HG03457 (cell line): ENCODE data around the gene PLXNA2.

ENCODE experiments used
- ATAC-seq: cut with Tn5 transposase; IDR thresholded peaks from one replicate; pipeline ENCODE4 v1.9.1; 2021; ENCODE audit warnings: moderate number of reproducible peaks; ENCODE audit not compliant: unreplicated experiment

The PLXNA2 gene

GRCh38 chr1:208052926-208053407 is 191.2 kb downstream of the PLXNA2 start:
- no peak for ATAC-seq

DNA sequence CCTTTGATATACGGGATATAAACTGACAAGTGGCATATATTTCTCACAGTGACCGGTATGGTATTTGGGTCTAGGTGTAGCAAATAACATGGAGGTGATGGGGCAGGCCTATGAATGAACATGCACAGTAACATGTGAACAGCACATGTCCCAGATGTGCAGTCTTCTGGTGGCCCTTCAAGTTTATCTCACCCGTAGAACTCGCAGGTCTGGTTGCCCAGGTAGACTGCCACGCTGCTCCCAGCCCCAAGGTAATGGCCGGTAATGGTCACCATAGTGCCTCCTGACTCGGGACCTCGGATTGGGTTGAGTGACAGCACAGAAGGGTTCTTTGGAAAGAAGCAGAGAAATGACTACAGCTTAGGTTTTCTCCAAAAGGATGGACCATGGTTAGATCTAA is 192.0 kb downstream of the PLXNA2 start:
- no peak for ATAC-seq

DNA sequence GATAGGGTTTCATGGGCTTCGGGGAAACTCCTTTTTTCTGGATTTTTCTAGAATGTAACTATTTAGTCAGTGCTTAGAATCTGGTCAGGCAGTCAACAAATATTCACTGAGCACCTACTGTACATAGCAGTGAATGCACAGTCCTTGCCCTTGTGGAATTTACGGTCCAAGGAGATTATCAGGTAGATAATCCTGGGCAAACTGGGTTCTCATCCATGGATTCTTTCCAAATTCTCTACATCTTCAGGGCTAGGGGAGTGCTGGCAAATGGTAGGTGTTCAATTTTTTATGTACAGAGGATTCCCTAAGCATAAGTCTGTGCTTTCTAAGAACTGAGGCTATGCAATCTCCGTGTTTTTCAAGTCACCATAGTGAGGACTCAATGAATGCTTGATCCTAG is 192.5 kb downstream of the PLXNA2 start:
- ATAC-seq: no peak

- ATAC-seq: no peak
Measured at GRCh38 chr1:208048904-208049303, 195.3 kb downstream of the PLXNA2 start.

GRCh38 chr1:208047975-208048374 is 196.2 kb downstream of the PLXNA2 start:
- no peak for ATAC-seq

- ATAC-seq: no peak
Measured at GRCh38 chr1:208047476-208047934, 196.7 kb downstream of the PLXNA2 start.

DNA sequence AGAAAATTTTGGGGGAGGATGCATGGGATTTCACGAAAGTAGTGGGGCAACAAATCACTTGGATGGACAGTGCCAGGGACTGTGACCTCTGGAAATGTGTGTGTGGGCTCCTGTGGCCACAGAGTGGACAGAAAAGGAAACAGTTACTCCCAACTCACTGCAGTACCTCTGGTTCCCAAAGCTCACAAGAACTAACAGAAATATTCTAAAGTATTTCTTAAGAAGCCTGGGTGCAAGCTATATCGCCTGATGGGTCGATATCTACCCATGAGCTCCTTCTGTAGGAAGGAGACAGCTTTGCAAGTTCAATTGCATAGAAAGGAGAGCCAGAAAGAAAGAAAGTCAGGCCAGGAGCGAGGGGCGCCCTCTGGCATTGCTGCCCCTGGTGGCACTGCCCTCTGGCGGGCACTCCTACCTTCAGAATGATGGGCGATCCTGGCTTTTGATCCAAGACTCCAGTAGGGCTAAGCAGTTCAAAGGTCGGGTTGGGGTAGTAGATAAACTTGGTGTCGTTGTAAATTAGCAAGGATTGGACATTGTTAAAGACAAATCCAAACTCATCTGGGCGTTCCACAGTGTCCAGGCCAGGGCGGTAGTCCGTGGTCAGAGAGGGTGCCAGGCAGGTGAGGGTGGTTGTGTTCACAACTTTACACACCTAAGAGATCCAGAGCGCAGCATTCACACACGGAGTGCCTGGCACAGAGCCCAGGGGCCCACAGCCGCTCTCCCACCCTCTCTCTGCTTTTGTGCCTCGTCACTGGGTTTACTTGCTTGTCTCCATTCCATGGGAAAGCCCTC is 198.5 kb downstream of the PLXNA2 start:
- ATAC-seq: no peak

GRCh38 chr1:208044589-208045462 is 199.4 kb downstream of the PLXNA2 start:
- no peak for ATAC-seq

DNA sequence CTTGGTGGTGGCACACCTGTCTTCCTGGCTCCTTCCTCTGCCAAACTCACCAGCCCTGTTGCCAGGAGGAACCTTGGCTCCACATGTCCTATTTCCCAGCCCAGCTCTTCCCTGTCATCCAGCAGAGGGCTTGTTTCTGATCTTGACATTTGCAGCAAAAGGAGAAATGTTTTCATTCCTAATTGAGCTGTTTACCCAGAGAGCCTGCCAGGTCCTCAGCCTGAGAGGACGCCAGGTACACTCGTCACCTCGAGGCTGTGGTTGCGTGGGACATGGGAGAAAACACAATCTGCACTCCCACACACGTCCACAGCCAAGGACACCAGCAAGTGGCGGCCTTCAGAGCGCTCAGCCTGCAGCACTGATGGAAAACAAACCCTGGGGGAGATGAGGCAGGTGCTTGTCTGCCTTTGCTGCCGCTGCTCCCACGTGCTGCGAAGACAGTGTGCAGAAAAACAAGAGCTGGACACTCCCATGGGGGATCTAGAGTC is 200.4 kb downstream of the PLXNA2 start:
- ATAC-seq: no peak

- ATAC-seq: no peak
Measured at GRCh38 chr1:208042868-208043267, 201.3 kb downstream of the PLXNA2 start.

DNA sequence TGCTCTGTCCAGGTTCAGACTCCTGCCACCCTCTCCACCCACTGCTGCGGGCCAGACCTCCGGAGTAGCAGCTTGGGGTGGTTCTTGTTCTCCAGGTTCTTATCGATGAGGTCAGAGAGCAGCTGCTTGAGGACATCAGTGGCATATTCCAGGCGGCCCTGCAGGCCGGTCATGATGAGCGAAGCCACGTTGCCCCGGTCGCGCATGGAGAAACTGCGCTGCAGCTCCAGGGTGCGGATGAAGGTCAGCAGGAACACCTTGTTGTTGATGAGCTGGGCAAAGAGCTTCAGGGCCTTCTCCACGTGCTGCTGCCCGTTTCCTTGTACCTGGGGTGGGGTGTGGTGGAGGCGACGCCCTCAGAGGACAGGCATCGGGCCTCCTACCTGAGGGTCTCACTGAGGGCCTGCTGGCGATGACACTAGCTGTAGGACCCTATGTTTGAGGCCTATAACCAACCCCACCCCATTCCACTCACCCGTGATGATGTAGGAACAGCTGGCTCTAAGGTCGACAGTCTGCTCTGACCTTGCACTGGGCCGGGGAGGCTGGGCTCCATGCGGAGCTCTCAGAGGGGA is 202.1 kb downstream of the PLXNA2 start:
- no peak for ATAC-seq

DNA sequence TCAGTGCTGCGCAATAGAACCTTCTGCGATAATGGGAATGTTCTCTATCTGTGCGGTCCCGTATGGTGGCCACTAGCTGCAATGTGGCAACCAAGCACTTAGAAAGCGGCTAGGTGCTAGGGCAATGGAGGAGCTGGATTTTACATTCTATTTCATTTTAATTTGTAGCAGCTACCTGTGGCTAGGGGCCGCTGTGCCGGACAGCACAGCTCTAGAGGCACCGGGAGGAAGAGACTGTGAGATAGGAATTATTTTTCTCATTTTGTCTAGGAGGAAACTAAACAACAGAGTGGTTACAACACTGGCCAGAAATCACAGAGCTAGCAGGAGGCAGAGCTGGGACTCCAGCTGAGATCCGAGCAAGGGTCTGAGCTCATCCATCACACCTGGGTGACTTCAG is 202.7 kb downstream of the PLXNA2 start:
- no peak for ATAC-seq

GRCh38 chr1:208040821-208041297 is 203.3 kb downstream of the PLXNA2 start:
- no peak for ATAC-seq

GRCh38 chr1:208039536-208040332 is 204.4 kb downstream of the PLXNA2 start:
- ATAC-seq: no peak

GRCh38 chr1:208038303-208038702 is 205.9 kb downstream of the PLXNA2 start:
- no peak for ATAC-seq

DNA sequence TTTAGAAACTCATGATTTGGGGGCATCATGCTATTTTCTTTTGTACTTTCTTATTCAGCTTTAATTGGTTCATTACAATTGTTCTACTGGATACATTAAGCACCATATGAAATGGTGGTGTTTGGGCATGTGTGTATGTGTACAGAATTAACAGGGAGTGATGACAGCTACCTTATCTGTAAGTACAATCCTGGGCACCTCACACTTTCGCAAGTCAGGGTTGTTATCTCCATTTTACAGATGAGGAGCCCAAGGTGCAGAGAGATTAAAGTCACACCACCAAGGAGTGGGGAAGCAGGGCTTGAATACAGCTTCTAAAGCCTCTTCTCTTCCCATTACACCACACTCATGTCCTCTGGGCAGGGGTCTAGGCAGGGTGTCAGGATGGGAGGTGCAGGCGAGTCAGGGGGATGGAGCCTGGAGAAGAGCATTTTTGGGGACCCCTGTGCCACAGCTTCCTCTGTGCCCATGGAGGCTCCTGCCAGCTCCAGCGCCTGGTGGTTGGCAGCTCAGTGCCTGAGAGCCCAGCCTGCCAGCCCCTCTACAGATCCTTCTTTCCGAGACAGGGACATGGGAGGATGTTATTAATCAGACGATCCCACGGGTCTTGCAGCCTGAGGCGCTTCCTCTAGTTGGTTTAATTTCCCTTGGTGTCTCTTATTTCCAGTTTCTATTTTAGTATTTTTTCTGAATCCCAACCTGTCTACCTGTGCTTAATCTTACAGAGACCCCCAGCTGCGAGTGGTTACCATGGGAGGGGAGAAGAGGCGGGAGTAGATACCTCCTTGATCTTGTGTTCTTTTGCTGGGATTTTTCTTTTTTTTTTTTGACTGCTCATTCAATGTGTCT is 207.0 kb downstream of the PLXNA2 start:
- ATAC-seq: no peak

DNA sequence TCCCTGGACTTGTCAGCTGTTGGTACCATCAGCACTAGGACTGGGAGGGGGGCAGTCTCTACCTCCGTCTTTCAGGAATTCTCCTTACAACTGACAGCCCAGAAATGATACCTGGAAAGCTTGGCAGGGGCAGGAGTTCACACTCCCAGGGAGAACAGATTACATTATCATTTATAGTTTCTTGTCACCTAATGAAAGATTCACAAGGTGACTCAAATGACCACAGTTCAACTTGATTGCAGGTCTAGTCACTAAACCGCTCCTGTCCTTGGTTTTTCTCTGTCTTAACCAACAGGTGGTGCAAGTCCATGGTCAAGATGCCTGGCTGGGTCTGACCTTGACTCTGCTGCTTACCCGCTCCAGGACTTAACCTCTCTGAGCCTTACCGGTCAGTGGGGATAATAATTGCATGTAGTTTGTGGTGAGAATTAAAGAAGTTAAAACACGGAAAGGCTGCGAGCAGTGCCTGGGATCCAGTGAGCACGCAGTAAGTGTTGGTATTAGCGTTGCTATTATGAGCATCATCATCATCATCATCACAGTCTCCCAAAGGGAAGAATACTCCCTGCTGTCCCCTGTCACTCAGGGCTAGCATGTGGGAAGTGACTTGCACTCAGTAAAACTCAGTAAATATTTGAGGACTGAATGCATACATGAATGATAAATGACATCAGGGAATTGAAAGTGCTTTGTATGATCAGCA is 207.9 kb downstream of the PLXNA2 start:
- no peak for ATAC-seq

DNA sequence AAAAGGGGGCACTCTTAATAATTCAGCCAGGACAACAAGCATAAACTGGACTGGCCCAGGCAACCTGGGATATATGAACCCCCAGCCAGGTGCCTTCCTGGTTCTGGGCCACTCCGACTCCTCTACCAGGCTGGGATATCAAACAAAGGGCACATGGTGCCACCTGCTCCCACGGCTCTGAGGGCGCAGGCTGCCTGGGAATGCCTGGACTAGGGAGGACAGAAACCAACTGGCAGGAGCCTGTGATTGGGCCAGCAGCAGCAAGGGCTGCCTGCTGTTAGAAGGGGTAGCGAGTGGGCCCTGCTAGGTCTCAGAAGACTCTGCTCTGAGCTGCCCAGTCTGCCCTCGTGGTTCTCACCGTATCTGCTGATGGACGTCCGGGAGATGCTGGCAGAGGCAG is 210.0 kb downstream of the PLXNA2 start:
- ATAC-seq: no peak

- ATAC-seq: no peak
Measured at GRCh38 chr1:208033236-208033635, 210.9 kb downstream of the PLXNA2 start.
